ENCODE data around the gene PLD1.

DNA sequence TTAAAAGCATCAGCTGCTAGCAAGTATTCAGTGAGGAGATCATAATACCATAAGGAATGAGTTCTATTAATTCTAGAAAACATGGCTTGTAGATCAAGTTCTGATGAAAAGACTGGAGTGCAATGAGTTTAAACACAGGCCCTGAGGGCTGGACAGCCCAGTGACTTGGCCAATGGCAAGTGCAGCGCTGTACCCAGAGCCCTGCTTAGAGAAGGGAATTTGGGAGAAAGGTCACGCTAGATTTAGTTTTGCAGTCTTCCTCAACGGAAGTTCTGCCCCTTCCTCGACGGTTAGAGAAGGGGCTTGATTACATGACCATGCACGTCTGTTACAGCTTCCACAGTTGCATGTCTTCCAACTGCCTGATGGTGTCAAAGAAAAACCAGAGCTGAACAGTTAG, 36.9 kb upstream of the PLD1 start:
- TF ChIP-seq CTCF (conservative IDR thresholded peaks at IDR 0.05; ENCODE audit: low read length) = no peak
- TF ChIP-seq EZH2phosphoT487 (IDR thresholded peaks at IDR 0.05; ENCODE audit: borderline replicate concordance) = no peak
